GM21423 (cell line): ENCODE measurements around the gene SPHKAP.
"Not testable (repeated sequence)": the region's sequence is repeated elsewhere in the genome, so short reads cannot be mapped to it uniquely, and the experiment has no call there.

Source experiments
- ATAC-seq: cut with Tn5 transposase; IDR thresholded peaks from one replicate; pipeline ENCODE4 v1.9.1; 2021; ENCODE audit warnings: mild to moderate bottlenecking, moderate library complexity; ENCODE audit not compliant: unreplicated experiment

Gene SPHKAP

GRCh38 chr2:228037915-228038314 is 143.6 kb downstream of the SPHKAP start:
- no peak for ATAC-seq

GRCh38 chr2:228023619-228024018 is 157.9 kb downstream of the SPHKAP start:
- ATAC-seq = no peak

- no peak for ATAC-seq
These were observed 163.2 kb downstream of the SPHKAP start for GRCh38 chr2:228018311-228018710.

- no peak for ATAC-seq
These were observed 163.7 kb downstream of the SPHKAP start for GRCh38 chr2:228017784-228018183.

- ATAC-seq = no peak
These were observed 165.1 kb downstream of the SPHKAP start for GRCh38 chr2:228016402-228016801.

GRCh38 chr2:228015741-228016140 is 165.7 kb downstream of the SPHKAP start:
- no peak for ATAC-seq

GRCh38 chr2:227996366-227996765 is 185.1 kb downstream of the SPHKAP start:
- no peak for ATAC-seq

GRCh38 chr2:227990937-227991336 is 190.6 kb downstream of the SPHKAP start:
- no peak for ATAC-seq

GRCh38 chr2:227973241-227973640 is 208.2 kb downstream of the SPHKAP start:
- no peak for ATAC-seq

- no peak for ATAC-seq
These were observed 209.8 kb downstream of the SPHKAP start for GRCh38 chr2:227971619-227972230.

- no peak for ATAC-seq
These were observed 221.2 kb downstream of the SPHKAP start for GRCh38 chr2:227960317-227960716.

GRCh38 chr2:227942965-227943364 is 238.5 kb downstream of the SPHKAP start:
- no peak for ATAC-seq

- peak; percentile 78 for ATAC-seq
These were observed 239.5 kb downstream of the SPHKAP start for GRCh38 chr2:227942021-227942420.

GRCh38 chr2:227939271-227940027 is 242.0 kb downstream of the SPHKAP start:
- peak; percentile 45 for ATAC-seq

GRCh38 chr2:227936249-227936648 is 245.2 kb downstream of the SPHKAP start:
- ATAC-seq = not testable (repeated sequence)

- ATAC-seq = no peak
These were observed 247.6 kb downstream of the SPHKAP start for GRCh38 chr2:227933884-227934283.

GRCh38 chr2:227932403-227932802 is 249.1 kb downstream of the SPHKAP start:
- no peak for ATAC-seq

GRCh38 chr2:227932001-227932400 is 249.5 kb downstream of the SPHKAP start:
- no peak for ATAC-seq
